Naive thymus-derived CD4-positive, alpha-beta T cell (primary cell): ENCODE results near the gene HTR6. TPM values are rescaled to one million over a fixed set of nuclear protein-coding genes. Genes with fewer than 3 reads are reported as not detected.
"Not testable (repeated sequence)": the region's sequence is repeated elsewhere in the genome, so short reads cannot be mapped to it uniquely, and the experiment has no call there.

ENCODE experiments used
- ATAC-seq: fragments of 150-1000 bp; cut with Tn5 transposase; 2 replicates; pipeline ENCODE4 v1.10.0; 2021; ENCODE audit warnings: mild to moderate bottlenecking, moderate library complexity
- CTCF ChIA-PET: fragments of 350-600 bp; sonication (Branson Sonifier 250); formaldehyde crosslinking; loops from one replicate; lab custom pipeline; 2021; ENCODE audit warnings: antibody characterized with exemption; lab: Charles Lee
- POLR2A ChIA-PET: fragments of 350-600 bp; sonication (Branson Sonifier 250); formaldehyde crosslinking; loops from one replicate; lab custom pipeline; 2021; ENCODE audit warnings: antibody characterized with exemption, inconsistent platforms; lab: Charles Lee
- DNase-seq, 9 donors: peaks; one replicate each; pipeline versions ENCODE4 v3.0.0 to v3.0.0-alpha.2; 2020 to 2022; ENCODE audit warnings: mixed read lengths in 1 of 9
- H3K27ac ChIP-seq: one replicate; pipeline ENCODE4 v1.7.0; 2013; ENCODE audit warnings: mild to moderate bottlenecking, low read depth, low read length, moderate library complexity
- H3K27me3 ChIP-seq, 2 donors: one replicate each; pipeline ENCODE4 v1.7.0; 2013; ENCODE audit warnings: low read length in 2 of 2, mild to moderate bottlenecking in 2 of 2, moderate library complexity in 2 of 2; ENCODE audit not compliant: control insufficient read depth in 2 of 2, insufficient read depth in 2 of 2
- H3K36me3 ChIP-seq, 3 experiments: 1 replicate in 2 of 3; 2 replicates in 1 of 3; pipeline ENCODE4 v1.7.0; 2013; ENCODE audit warnings: low read length in 3 of 3, mild to moderate bottlenecking in 3 of 3, moderate library complexity in 1 of 3; ENCODE audit not compliant: insufficient read depth in 3 of 3, control insufficient read depth in 2 of 3
- H3K4me1 ChIP-seq, 2 donors: one replicate each; pipeline ENCODE4 v1.7.0; 2013; ENCODE audit warnings: low read length in 2 of 2, mild to moderate bottlenecking in 2 of 2, moderate library complexity in 1 of 2; ENCODE audit not compliant: control insufficient read depth in 2 of 2, insufficient read depth in 2 of 2
- H3K4me3 ChIP-seq: 2 replicates; pipeline ENCODE4 v1.7.0; 2013; ENCODE audit warnings: mild to moderate bottlenecking, low read length
- H3K9me3 ChIP-seq, 3 experiments: 1 replicate in 2 of 3; 2 replicates in 1 of 3; pipeline ENCODE4 v1.7.0; 2013; ENCODE audit warnings: low read length in 3 of 3; ENCODE audit not compliant: control insufficient read depth in 2 of 3
- H3K27ac Mint-ChIP-seq, 9 donors: one replicate each; pipeline ENCODE4 v1.8.0; 2020 to 2022; ENCODE audit warnings: mixed read lengths in 9 of 9, mild to moderate bottlenecking in 8 of 9, moderate library complexity in 5 of 9, inconsistent platforms in 2 of 9
- H3K27me3 Mint-ChIP-seq, 5 donors: one replicate each; pipeline ENCODE4 v1.8.0; 2021 to 2022; ENCODE audit warnings: mixed read lengths in 5 of 5, mild to moderate bottlenecking in 1 of 5
- H3K36me3 Mint-ChIP-seq, 5 donors: one replicate each; pipeline ENCODE4 v1.8.0; 2020 to 2022; ENCODE audit warnings: mixed read lengths in 5 of 5, mild to moderate bottlenecking in 3 of 5, inconsistent platforms in 1 of 5
- H3K4me1 Mint-ChIP-seq, 7 donors: one replicate each; pipeline ENCODE4 v1.8.0; 2020 to 2022; ENCODE audit warnings: mixed read lengths in 7 of 7, mild to moderate bottlenecking in 3 of 7, inconsistent platforms in 1 of 7
- H3K4me3 Mint-ChIP-seq, 10 donors: one replicate each; pipeline ENCODE4 v1.8.0; 2020 to 2022; ENCODE audit warnings: mild to moderate bottlenecking in 10 of 10, mixed read lengths in 10 of 10, moderate library complexity in 6 of 10, inconsistent platforms in 2 of 10
- H3K9me3 Mint-ChIP-seq, 11 donors: one replicate each; pipeline ENCODE4 v1.8.0; 2020 to 2022; ENCODE audit warnings: mixed read lengths in 11 of 11, mild to moderate bottlenecking in 4 of 11, inconsistent platforms in 1 of 11, moderate library complexity in 1 of 11
- intact Hi-C, 2 donors: fragments of 100-400 bp; cut with micrococcal nuclease; formaldehyde crosslinking; loops; one replicate each; pipeline ENCODE4 v1.15.1; 2023
- polyA plus RNA-seq, 2 donors: library from polyadenylated mRNA; unstranded; fragments of 300-500 nt; fragmentation: Illumina TruSeq; gene quantifications; one replicate each; pipeline ENCODE4 v1.2.3, GENCODE V29; 2021
- total RNA-seq, 6 experiments: library from RNA in 5 of 6; stranded (reverse) in 5 of 6; gene quantifications; 1 replicate in 5 of 6; 2 replicates in 1 of 6; pipeline ENCODE4 v1.2.3 and lab custom pipeline; 2021 to 2026

Gene HTR6
- total and polyA plus RNA-seq, 7 experiments from 2014 or later, result 0.13 to 0.92 (median 0.47) TPM; not detected in 3

- intact Hi-C loops, result no loop called here
- CTCF ChIA-PET, result no interaction called here
- ATAC-seq (no peak), DNase-seq (no peak)
- no peak overlapping the region for H3K27ac ChIP-seq
- peaks cover 7 to 45% (median 23%) of the 10 kb centered on the region in 3 experiments for H3K36me3 ChIP-seq
- peak overlapping the region in 1 of 9 donors; percentile 62 for H3K27ac Mint-ChIP-seq
- H3K4me1 Mint-ChIP-seq, result peaks cover 0 to 5% (median 0%) of the 10 kb centered on the region in 7 donors
- no peaks in the 10 kb centered on the region for H3K9me3 Mint-ChIP-seq
- no peaks in the 10 kb centered on the region for H3K9me3 ChIP-seq
- H3K36me3 Mint-ChIP-seq, result peaks cover 0 to 31% (median 7%) of the 10 kb centered on the region in 5 donors
- H3K4me3 ChIP-seq, result no peak overlapping the region
- POLR2A ChIA-PET, result interaction anchor here (0.8 kb wide), 1 partner anchor 15 kb away, joined by 3 read pairs; the partner anchor contains the start of gene NBL1
- no peaks in the 10 kb centered on the region for H3K4me1 ChIP-seq
- no peaks in the 10 kb centered on the region for H3K27me3 Mint-ChIP-seq
- H3K4me3 Mint-ChIP-seq, result no peak overlapping the region
- H3K27me3 ChIP-seq, result no peaks in the 10 kb centered on the region
These were observed 35.3 kb upstream of the HTR6 start for GRCh38 chr1:19629357-19629756.

GRCh38 chr1:19630192-19630591, 34.5 kb upstream of the HTR6 start:
- ATAC-seq, H3K9me3 Mint-ChIP-seq, DNase-seq, H3K4me1 Mint-ChIP-seq, intact Hi-C loops, H3K27ac ChIP-seq, CTCF ChIA-PET, H3K4me3 Mint-ChIP-seq, H3K27me3 ChIP-seq, H3K4me3 ChIP-seq, H3K27me3 Mint-ChIP-seq, H3K9me3 ChIP-seq, H3K4me1 ChIP-seq: not testable (repeated sequence)
- POLR2A ChIA-PET, result interaction anchor here (0.7 to 1.6 kb wide), 4 partner anchors 10 to 20 kb away, joined by 3 to 4 read pairs (median 4); partner anchors contain the start of gene NBL1
- Mint-ChIP-seq H3K27ac (peak overlapping the region in 2 of 9 donors; percentile 38 to 64), H3K36me3 (peaks cover 0 to 25% (median 7%) of the 10 kb centered on the region in 5 donors)
- peaks cover 7 to 36% (median 18%) of the 10 kb centered on the region in 3 experiments for H3K36me3 ChIP-seq

GRCh38 chr1:19630720-19631395, 33.8 kb upstream of the HTR6 start:
- no peak for ATAC-seq
- H3K4me1 Mint-ChIP-seq, result peaks cover 0 to 5% (median 0%) of the 10 kb centered on the region in 7 donors
- H3K27ac ChIP-seq, result no peak overlapping the region
- peaks cover 0 to 23% (median 6%) of the 10 kb centered on the region in 5 donors for H3K36me3 Mint-ChIP-seq
- no peak overlapping the region for H3K4me3 Mint-ChIP-seq
- no peaks in the 10 kb centered on the region for H3K9me3 ChIP-seq
- H3K27me3 ChIP-seq, result no peaks in the 10 kb centered on the region
- no peak overlapping the region for H3K4me3 ChIP-seq
- no peaks in the 10 kb centered on the region for H3K4me1 ChIP-seq
- H3K36me3 ChIP-seq, result peaks cover 7 to 30% (median 15%) of the 10 kb centered on the region in 3 experiments
- intact Hi-C loops, result no loop called here
- peak overlapping the region in 3 of 9 donors; percentile 20 to 60 (median 22) for H3K27ac Mint-ChIP-seq
- no peaks in the 10 kb centered on the region for H3K27me3 Mint-ChIP-seq
- POLR2A ChIA-PET, result interaction anchor here (0.6 to 1.6 kb wide), 5 partner anchors 10 to 28 kb away, joined by 3 to 4 read pairs (median 3); partner anchors contain the start of gene NBL1
- no peak for DNase-seq
- H3K9me3 Mint-ChIP-seq, result peaks cover 0 to 1% (median 0%) of the 10 kb centered on the region in 11 donors
- CTCF ChIA-PET, result interaction anchor here (0.6 kb wide), 1 partner anchor 57 kb away, joined by 3 read pairs; no protein-coding TSS in a partner anchor

GRCh38 chr1:19632211-19632610, 32.5 kb upstream of the HTR6 start:
- H3K27me3 ChIP-seq, result no peaks in the 10 kb centered on the region
- H3K27ac Mint-ChIP-seq, result peak overlapping the region in 1 of 9 donors; percentile 56
- H3K27ac ChIP-seq, result no peak overlapping the region
- no peaks in the 10 kb centered on the region for H3K9me3 ChIP-seq
- POLR2A ChIA-PET, result no interaction called here
- H3K4me3 ChIP-seq, result no peak overlapping the region
- ATAC-seq, result no peak
- peaks cover 0 to 1% (median 0%) of the 10 kb centered on the region in 11 donors for H3K9me3 Mint-ChIP-seq
- peaks cover 0 to 9% (median 0%) of the 10 kb centered on the region in 5 donors for H3K36me3 Mint-ChIP-seq
- no peaks in the 10 kb centered on the region for H3K27me3 Mint-ChIP-seq
- H3K4me1 ChIP-seq, result no peaks in the 10 kb centered on the region
- no peak overlapping the region for H3K4me3 Mint-ChIP-seq
- CTCF ChIA-PET, result no interaction called here
- no peak for DNase-seq
- intact Hi-C loops, result no loop called here
- H3K4me1 Mint-ChIP-seq, result peaks cover 0 to 5% (median 0%) of the 10 kb centered on the region in 7 donors
- H3K36me3 ChIP-seq, result peaks cover 0 to 16% (median 11%) of the 10 kb centered on the region in 3 experiments

- Histone ChIP-seq H3K4me1 (no peaks in the 10 kb centered on the region), H3K4me3 (no peak overlapping the region), H3K27me3 (no peaks in the 10 kb centered on the region), H3K36me3 (peaks cover 0 to 8% (median 4%) of the 10 kb centered on the region in 3 experiments), H3K9me3 (no peaks in the 10 kb centered on the region), H3K27ac (no peak overlapping the region)
- ChIA-PET POLR2A (no interaction called here), CTCF (interaction anchor here (0.6 kb wide), 1 partner anchor 66 kb away, joined by 4 read pairs; no protein-coding TSS in a partner anchor)
- no peak overlapping the region for H3K4me3 Mint-ChIP-seq
- DNase-seq, result no peak
- ATAC-seq, result no peak
- H3K27me3 Mint-ChIP-seq, result no peaks in the 10 kb centered on the region
- peaks cover 0 to 1% (median 0%) of the 10 kb centered on the region in 11 donors for H3K9me3 Mint-ChIP-seq
- no peak overlapping the region for H3K27ac Mint-ChIP-seq
- intact Hi-C loops, result no loop called here
- peaks cover 0 to 5% (median 0%) of the 10 kb centered on the region in 7 donors for H3K4me1 Mint-ChIP-seq
- H3K36me3 Mint-ChIP-seq, result peaks cover 0 to 5% (median 0%) of the 10 kb centered on the region in 5 donors
These were observed 31.6 kb upstream of the HTR6 start for GRCh38 chr1:19633106-19633505.

GRCh38 chr1:19635064-19635463, 29.6 kb upstream of the HTR6 start:
- H3K27me3 ChIP-seq, intact Hi-C loops, H3K9me3 Mint-ChIP-seq, DNase-seq, H3K9me3 ChIP-seq, H3K27ac Mint-ChIP-seq, H3K4me1 ChIP-seq, H3K36me3 ChIP-seq, H3K36me3 Mint-ChIP-seq, CTCF ChIA-PET, H3K27ac ChIP-seq, ATAC-seq, H3K27me3 Mint-ChIP-seq, POLR2A ChIA-PET, H3K4me3 ChIP-seq, H3K4me3 Mint-ChIP-seq, H3K4me1 Mint-ChIP-seq: not testable (repeated sequence)
